NT2/D1 (cell line): ENCODE results near the gene PRDM15.

Experiments used
- DNase-seq: peaks from one replicate; pipeline ENCODE4 v3.0.0-alpha.2; 2011; ENCODE audit warnings: low read depth, low spot score
- H3K27me3 ChIP-seq: 2 replicates; pipeline ENCODE4 v1.6.0; 2011; ENCODE audit warnings: mild to moderate bottlenecking; ENCODE audit not compliant: insufficient read length, insufficient read depth
- H3K36me3 ChIP-seq: 2 replicates; pipeline ENCODE4 v1.6.1; 2011; ENCODE audit warnings: mild to moderate bottlenecking, low read length, mixed read lengths; ENCODE audit not compliant: insufficient read depth, insufficient read length
- H3K4me1 ChIP-seq: 2 replicates; pipeline ENCODE4 v1.5.1; 2011; ENCODE audit not compliant: insufficient read depth, insufficient read length
- H3K4me3 ChIP-seq: 2 replicates; pipeline ENCODE4 v1.5.1; 2011; ENCODE audit warnings: low read depth; ENCODE audit not compliant: insufficient read length
- H3K9ac ChIP-seq: 2 replicates; pipeline ENCODE4 v1.6.0; 2011; ENCODE audit warnings: low read depth; ENCODE audit not compliant: insufficient read length
- H3K9me3 ChIP-seq: 2 replicates; pipeline ENCODE4 v1.5.1; 2011; ENCODE audit warnings: mild to moderate bottlenecking, low read length; ENCODE audit not compliant: insufficient read depth
- SUZ12 ChIP-seq: IDR thresholded peaks from 2 replicates; pipeline ENCODE4 v1.6.1; 2011; ENCODE audit not compliant: insufficient read length, insufficient read depth; ENCODE audit errors: extremely low read depth
- YY1 ChIP-seq: IDR thresholded peaks from 2 replicates; pipeline ENCODE4 v1.6.1; 2011; ENCODE audit not compliant: insufficient read length, insufficient read depth
- ZNF274 ChIP-seq: IDR thresholded peaks from 2 replicates; pipeline ENCODE4 v1.6.1; 2011; ENCODE audit warnings: mild to moderate bottlenecking, low read depth, low read length

PRDM15 gene

GRCh38 chr21:41804381-41804780 lies 74.8 kb downstream of the PRDM15 start:
- peaks cover 56% of the 10 kb centered on the region for H3K36me3 ChIP-seq
- no peak overlapping the region for H3K9ac ChIP-seq
- no peak for TF ChIP-seq SUZ12
- TF ChIP-seq ZNF274 = no peak
- TF ChIP-seq YY1 = no peak

GRCh38 chr21:41803316-41803715 lies 75.8 kb downstream of the PRDM15 start:
- TF ChIP-seq YY1 (no peak), SUZ12 (no peak)
- no peak for DNase-seq
- H3K9me3 ChIP-seq = no peaks in the 10 kb centered on the region
- no peak overlapping the region for H3K9ac ChIP-seq
- H3K27me3 ChIP-seq = no peaks in the 10 kb centered on the region
- no peaks in the 10 kb centered on the region for H3K4me1 ChIP-seq
- H3K36me3 ChIP-seq = peaks cover 63% of the 10 kb centered on the region
- H3K4me3 ChIP-seq = no peak overlapping the region

More at GRCh38 chr21:41804381-41804780, 74.8 kb downstream of the PRDM15 start:
- H3K4me1 ChIP-seq = no peaks in the 10 kb centered on the region
- H3K9me3 ChIP-seq = no peaks in the 10 kb centered on the region
- no peak overlapping the region for H3K4me3 ChIP-seq
- no peak for DNase-seq
- H3K27me3 ChIP-seq = no peaks in the 10 kb centered on the region

GRCh38 chr21:41802684-41803083 lies 76.5 kb downstream of the PRDM15 start:
- peaks cover 62% of the 10 kb centered on the region for H3K36me3 ChIP-seq
- TF ChIP-seq SUZ12 (no peak), YY1 (no peak), ZNF274 (no peak)

GRCh38 chr21:41802198-41802584 lies 77.0 kb downstream of the PRDM15 start:
- H3K4me3 ChIP-seq = no peak overlapping the region
- no peaks in the 10 kb centered on the region for H3K4me1 ChIP-seq
- no peak for DNase-seq
- H3K9ac ChIP-seq = no peak overlapping the region
- peaks cover 57% of the 10 kb centered on the region for H3K36me3 ChIP-seq
- no peak for TF ChIP-seq ZNF274
- TF ChIP-seq YY1 = no peak
- no peak for TF ChIP-seq SUZ12
- H3K9me3 ChIP-seq = no peaks in the 10 kb centered on the region
- H3K27me3 ChIP-seq = no peaks in the 10 kb centered on the region

More at GRCh38 chr21:41802684-41803083, 76.5 kb downstream of the PRDM15 start:
- Histone ChIP-seq H3K4me3 (no peak overlapping the region), H3K9me3 (no peaks in the 10 kb centered on the region), H3K4me1 (no peaks in the 10 kb centered on the region), H3K9ac (no peak overlapping the region), H3K27me3 (no peaks in the 10 kb centered on the region)
- no peak for DNase-seq

GRCh38 chr21:41801321-41802197 lies 77.6 kb downstream of the PRDM15 start:
- H3K36me3 ChIP-seq = peaks cover 60% of the 10 kb centered on the region
- no peaks in the 10 kb centered on the region for H3K9me3 ChIP-seq
- H3K9ac ChIP-seq = no peak overlapping the region
- TF ChIP-seq YY1 = no peak
- no peak for TF ChIP-seq ZNF274
- H3K4me1 ChIP-seq = no peaks in the 10 kb centered on the region
- no peak for DNase-seq
- H3K4me3 ChIP-seq = no peak overlapping the region
- no peaks in the 10 kb centered on the region for H3K27me3 ChIP-seq

GRCh38 chr21:41800425-41801320 lies 78.5 kb downstream of the PRDM15 start:
- no peaks in the 10 kb centered on the region for H3K9me3 ChIP-seq
- TF ChIP-seq SUZ12 (no peak), YY1 (no peak), ZNF274 (no peak)

GRCh38 chr21:41799763-41800162 lies 79.4 kb downstream of the PRDM15 start:
- Histone ChIP-seq H3K36me3 (peaks cover 59% of the 10 kb centered on the region), H3K9ac (no peak overlapping the region), H3K27me3 (no peaks in the 10 kb centered on the region), H3K4me1 (peaks cover 3% of the 10 kb centered on the region), H3K9me3 (no peaks in the 10 kb centered on the region), H3K4me3 (no peak overlapping the region)
- TF ChIP-seq ZNF274 = no peak
- no peak for TF ChIP-seq SUZ12
- no peak for TF ChIP-seq YY1
- DNase-seq = no peak

More at GRCh38 chr21:41800425-41801320, 78.5 kb downstream of the PRDM15 start:
- Histone ChIP-seq H3K4me3 (no peak overlapping the region), H3K4me1 (peaks cover under 1% of the 10 kb centered on the region), H3K9ac (no peak overlapping the region), H3K36me3 (peaks cover 60% of the 10 kb centered on the region), H3K27me3 (no peaks in the 10 kb centered on the region)
- DNase-seq = no peak
